Measurements from ENCODE around the gene TGFBI. TPM values are rescaled to one million over a fixed set of nuclear protein-coding genes. Genes with fewer than 3 reads are reported as not detected.
"Not testable (repeated sequence)": the region's sequence is repeated elsewhere in the genome, so short reads cannot be mapped to it uniquely, and the experiment has no call there.

TGFBI gene
- total RNA-seq, 4 donors from 2014 or later: 19.6 to 55.9 (median 38.5) TPM

DNA sequence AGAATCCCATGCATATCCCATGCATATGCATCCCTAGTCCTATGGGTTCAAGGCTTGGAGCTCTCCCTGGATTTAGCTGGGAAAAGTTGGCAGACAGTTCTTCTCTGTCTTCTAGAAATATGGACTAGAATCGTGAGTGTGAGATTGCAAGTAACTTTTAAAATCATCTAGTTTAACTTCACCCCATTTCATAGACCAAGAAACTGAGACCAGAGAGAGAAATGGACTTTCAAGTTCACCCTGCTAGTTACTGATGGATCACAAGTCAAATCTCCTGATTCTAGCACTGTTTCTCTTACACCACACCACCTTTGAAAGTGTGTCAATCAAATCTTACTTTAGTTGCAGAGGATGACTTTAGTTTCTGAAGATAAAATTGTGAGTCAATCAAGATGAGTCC is 13.4 kb downstream of the TGFBI start:
- intact Hi-C loops (cut with DNase I): no loop called here
- no peak for TF ChIP-seq POLR2A (IDR thresholded peaks at IDR 0.05)
- TF ChIP-seq, protein P1, sequence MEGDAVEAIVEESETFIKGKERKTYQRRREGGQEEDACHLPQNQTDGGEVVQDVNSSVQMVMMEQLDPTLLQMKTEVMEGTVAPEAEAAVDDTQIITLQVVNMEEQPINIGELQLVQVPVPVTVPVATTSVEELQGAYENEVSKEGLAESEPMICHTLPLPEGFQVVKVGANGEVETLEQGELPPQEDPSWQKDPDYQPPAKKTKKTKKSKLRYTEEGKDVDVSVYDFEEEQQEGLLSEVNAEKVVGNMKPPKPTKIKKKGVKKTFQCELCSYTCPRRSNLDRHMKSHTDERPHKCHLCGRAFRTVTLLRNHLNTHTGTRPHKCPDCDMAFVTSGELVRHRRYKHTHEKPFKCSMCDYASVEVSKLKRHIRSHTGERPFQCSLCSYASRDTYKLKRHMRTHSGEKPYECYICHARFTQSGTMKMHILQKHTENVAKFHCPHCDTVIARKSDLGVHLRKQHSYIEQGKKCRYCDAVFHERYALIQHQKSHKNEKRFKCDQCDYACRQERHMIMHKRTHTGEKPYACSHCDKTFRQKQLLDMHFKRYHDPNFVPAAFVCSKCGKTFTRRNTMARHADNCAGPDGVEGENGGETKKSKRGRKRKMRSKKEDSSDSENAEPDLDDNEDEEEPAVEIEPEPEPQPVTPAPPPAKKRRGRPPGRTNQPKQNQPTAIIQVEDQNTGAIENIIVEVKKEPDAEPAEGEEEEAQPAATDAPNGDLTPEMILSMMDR (IDR thresholded peaks at IDR 0.05): no peak
- Histone ChIP-seq H3K9me3 (no peaks in the 10 kb centered on the region), H3K27ac (no peak overlapping the region), H3K36me3 (no peaks in the 10 kb centered on the region), H3K4me3 (replicated peaks in 1 of 3) (no peak overlapping the region), H3K27me3 (no peaks in the 10 kb centered on the region), H3K4me1 (peaks cover 18 to 29% of the 10 kb centered on the region in 2 donors)
- WGBS, 2 donors: 81% methylated on average over 1 of the region's 1 CpG
- DNase-seq: no peak

DNA sequence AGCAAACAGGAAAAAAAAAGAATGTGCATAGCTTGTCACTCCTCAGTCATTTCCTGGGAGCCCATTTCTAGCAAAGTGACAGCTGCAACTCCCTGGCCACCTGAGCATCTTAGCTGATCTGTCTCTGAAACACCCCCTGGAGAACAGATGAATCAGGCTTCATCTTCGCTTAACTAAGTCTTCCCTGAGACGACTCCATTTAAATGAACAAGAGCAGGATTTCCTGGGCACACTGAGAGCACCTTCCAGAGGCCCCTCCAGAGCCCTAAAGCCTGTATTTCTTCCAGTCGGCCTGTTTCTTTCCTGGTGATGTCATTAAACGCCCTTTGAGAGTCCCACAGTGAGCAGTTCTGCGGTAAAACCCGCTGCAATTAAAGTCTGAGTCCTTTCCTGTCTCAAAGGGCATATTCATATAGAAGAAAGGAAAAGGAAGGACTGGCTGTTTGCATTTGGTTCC is 13.9 kb downstream of the TGFBI start:
- TF ChIP-seq POLR2A (IDR thresholded peaks at IDR 0.05): no peak
- TF ChIP-seq, protein P1 (IDR thresholded peaks at IDR 0.05): no peak
- DNase-seq: no peak
- H3K9me3 ChIP-seq: no peaks in the 10 kb centered on the region
- H3K27ac ChIP-seq: no peak overlapping the region
- 72 to 86% methylated on average over 6 of the region's 6 CpGs for WGBS, 2 donors
- H3K27me3 ChIP-seq: no peaks in the 10 kb centered on the region
- peaks cover 18 to 29% of the 10 kb centered on the region in 2 donors for H3K4me1 ChIP-seq
- no peaks in the 10 kb centered on the region for H3K36me3 ChIP-seq
- H3K4me3 ChIP-seq (replicated peaks in 1 of 3): no peak overlapping the region
- intact Hi-C loops (cut with DNase I): no loop called here

GRCh38 chr5:136043551-136043950 is 14.8 kb downstream of the TGFBI start:
- TF ChIP-seq, protein P1 (IDR thresholded peaks at IDR 0.05): no peak
- TF ChIP-seq POLR2A (IDR thresholded peaks at IDR 0.05): no peak

DNA sequence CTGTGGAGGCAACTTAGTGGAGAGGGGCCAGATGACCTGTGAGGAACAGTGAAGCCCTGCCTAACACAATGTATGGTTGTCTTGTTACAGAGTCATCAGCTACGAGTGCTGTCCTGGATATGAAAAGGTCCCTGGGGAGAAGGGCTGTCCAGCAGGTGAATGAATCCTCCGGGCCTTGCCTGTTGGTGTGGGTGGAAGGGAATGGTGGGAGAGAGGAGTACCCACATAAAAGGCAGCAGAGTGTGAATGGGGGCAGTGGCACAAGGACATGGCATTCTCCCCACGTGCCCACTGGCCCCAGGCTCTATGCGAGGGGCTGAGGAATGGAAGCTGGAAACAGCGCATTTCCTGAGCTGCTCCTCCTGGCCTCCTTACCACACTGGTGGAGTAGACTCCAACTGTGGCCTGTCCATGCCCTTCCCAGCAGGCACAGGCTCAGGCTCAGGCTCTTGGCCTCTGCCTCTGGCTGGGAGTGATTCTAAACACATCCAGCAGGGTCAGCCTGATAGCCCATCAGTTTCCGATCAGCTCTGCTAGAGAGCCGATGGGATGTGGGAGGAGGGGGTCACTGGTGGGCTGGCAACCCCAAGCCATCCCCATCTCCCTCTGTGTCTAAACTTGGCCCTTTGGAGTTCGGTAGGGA is 15.3 kb downstream of the TGFBI start:
- TF ChIP-seq, protein P1 (IDR thresholded peaks at IDR 0.05): no peak
- no peak for TF ChIP-seq POLR2A (IDR thresholded peaks at IDR 0.05)
- WGBS, 2 donors: 92 to 99% methylated on average over 6 to 8 of the region's 8 CpGs
- DNase-seq: no peak
- no peak overlapping the region for H3K4me3 ChIP-seq (replicated peaks in 1 of 3)
- H3K36me3 ChIP-seq: no peaks in the 10 kb centered on the region
- intact Hi-C loops (cut with DNase I): no loop called here
- no peaks in the 10 kb centered on the region for H3K27me3 ChIP-seq
- peaks cover 18 to 28% of the 10 kb centered on the region in 2 donors for H3K4me1 ChIP-seq
- no peaks in the 10 kb centered on the region for H3K9me3 ChIP-seq
- no peak overlapping the region for H3K27ac ChIP-seq

More at GRCh38 chr5:136043551-136043950, 14.8 kb downstream of the TGFBI start:
- intact Hi-C loops (cut with DNase I): no loop called here
- H3K36me3 ChIP-seq: no peaks in the 10 kb centered on the region
- no peak overlapping the region for H3K27ac ChIP-seq
- peaks cover 18 to 29% of the 10 kb centered on the region in 2 donors for H3K4me1 ChIP-seq
- DNase-seq: no peak
- 85 to 90% methylated on average over 2 of the region's 2 CpGs for WGBS, 2 donors
- no peaks in the 10 kb centered on the region for H3K9me3 ChIP-seq
- H3K27me3 ChIP-seq: no peaks in the 10 kb centered on the region
- no peak overlapping the region for H3K4me3 ChIP-seq (replicated peaks in 1 of 3)

DNA sequence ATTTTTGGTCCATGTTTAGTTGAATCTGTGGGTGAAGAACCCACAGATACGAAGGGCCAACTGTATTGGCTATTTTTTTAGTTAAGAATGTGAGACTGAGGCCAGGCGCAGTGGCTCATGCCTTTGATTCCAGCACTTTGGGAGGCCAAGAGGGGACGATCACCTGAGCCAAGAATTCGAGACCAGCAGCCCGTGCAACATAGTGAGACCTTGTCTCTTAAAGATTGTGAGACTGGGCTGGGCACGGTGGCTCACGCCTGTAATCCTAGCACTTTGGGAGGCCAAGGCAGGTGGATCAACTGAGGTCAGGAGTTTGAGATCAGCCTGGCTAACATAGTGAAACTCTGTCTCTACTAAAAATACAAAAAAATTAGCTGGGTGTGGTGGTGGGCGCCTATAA is 16.2 kb downstream of the TGFBI start:
- H3K27ac ChIP-seq; H3K27me3 ChIP-seq; H3K4me3 ChIP-seq (replicated peaks in 1 of 3); DNase-seq; H3K36me3 ChIP-seq; H3K9me3 ChIP-seq; intact Hi-C loops (cut with DNase I): not testable (repeated sequence)
- H3K4me1 ChIP-seq: peaks cover 11 to 19% of the 10 kb centered on the region in 2 donors
- WGBS, 2 donors: 86 to 88% methylated on average over 8 of the region's 8 CpGs

Data from thyroid gland (tissue), 4 donors.